ENCODE data around the gene FBXW8. TPM values are rescaled to one million over a fixed set of nuclear protein-coding genes. Genes with fewer than 3 reads are reported as not detected.

FBXW8 gene
- total RNA-seq, 2 experiments from 2014 or later = 6.6 to 7.3 TPM

GRCh38 chr12:117044790-117045159 is 134.0 kb downstream of the FBXW8 start:
- Mint-ChIP-seq H3K9me3 (no peaks in the 10 kb centered on the region), H3K27ac (no peak overlapping the region), H3K4me1 (ENCODE audit: low read depth) (no peaks in the 10 kb centered on the region), H3K36me3 (ENCODE audit: low read depth) (no peaks in the 10 kb centered on the region), H3K27me3 (no peaks in the 10 kb centered on the region), H3K4me3 (no peak overlapping the region)
- Histone ChIP-seq H3K27ac (ENCODE audit: low read depth in 1 of 2, low read length in 2 of 2) (no peak overlapping the region), H3K4me3 (ENCODE audit: low read length) (no peak overlapping the region), H3K9me3 (ENCODE audit: control insufficient read depth in 1 of 2, insufficient read depth in 1 of 2, low read length in 2 of 2) (peaks cover 0 to 4% of the 10 kb centered on the region in 2 experiments), H3K36me3 (ENCODE audit: insufficient read depth, low read length) (no peaks in the 10 kb centered on the region), H3K27me3 (ENCODE audit: control insufficient read depth in 1 of 2, insufficient read depth in 2 of 2, low read length in 2 of 2) (no peaks in the 10 kb centered on the region), H3K4me1 (ENCODE audit: insufficient read depth, low read length) (no peaks in the 10 kb centered on the region)
- ATAC-seq (ENCODE audit: poor library complexity) (no peak), DNase-seq (no peak)
- no peak for TF ChIP-seq CTCF (IDR thresholded peaks at IDR 0.05)
- CTCF ChIA-PET = no interaction called here
- POLR2A ChIA-PET = no interaction called here
- intact Hi-C loops (cut with DNase I, micrococcal nuclease) = no loop called here

GRCh38 chr12:117045160-117046010 is 134.6 kb downstream of the FBXW8 start:
- H3K4me1 ChIP-seq (ENCODE audit: insufficient read depth, low read length) = no peaks in the 10 kb centered on the region
- ChIA-PET CTCF (no interaction called here), POLR2A (no interaction called here)
- Mint-ChIP-seq H3K27ac (no peak overlapping the region), H3K9me3 (no peaks in the 10 kb centered on the region), H3K4me3 (no peak overlapping the region), H3K4me1 (ENCODE audit: low read depth) (no peaks in the 10 kb centered on the region), H3K36me3 (ENCODE audit: low read depth) (no peaks in the 10 kb centered on the region), H3K27me3 (no peaks in the 10 kb centered on the region)
- TF ChIP-seq CTCF (IDR thresholded peaks at IDR 0.05) = no peak
- no peak overlapping the region for H3K4me3 ChIP-seq (ENCODE audit: low read length)
- H3K36me3 ChIP-seq (ENCODE audit: insufficient read depth, low read length) = no peaks in the 10 kb centered on the region
- H3K9me3 ChIP-seq (ENCODE audit: control insufficient read depth in 1 of 2, insufficient read depth in 1 of 2, low read length in 2 of 2) = peaks cover 0 to 4% of the 10 kb centered on the region in 2 experiments
- no peak for DNase-seq
- intact Hi-C loops (cut with DNase I, micrococcal nuclease) = no loop called here
- H3K27me3 ChIP-seq (ENCODE audit: control insufficient read depth in 1 of 2, insufficient read depth in 2 of 2, low read length in 2 of 2) = no peaks in the 10 kb centered on the region
- ATAC-seq (ENCODE audit: poor library complexity) = no peak
- no peak overlapping the region for H3K27ac ChIP-seq (ENCODE audit: low read depth in 1 of 2, low read length in 2 of 2)

GRCh38 chr12:117046011-117046369 is 135.2 kb downstream of the FBXW8 start:
- Histone ChIP-seq H3K9me3 (ENCODE audit: control insufficient read depth in 1 of 2, insufficient read depth in 1 of 2, low read length in 2 of 2) (peaks cover 0 to 4% of the 10 kb centered on the region in 2 experiments), H3K27me3 (ENCODE audit: control insufficient read depth in 1 of 2, insufficient read depth in 2 of 2, low read length in 2 of 2) (no peaks in the 10 kb centered on the region), H3K4me3 (ENCODE audit: low read length) (no peak overlapping the region), H3K4me1 (ENCODE audit: insufficient read depth, low read length) (no peaks in the 10 kb centered on the region), H3K27ac (ENCODE audit: low read depth in 1 of 2, low read length in 2 of 2) (no peak overlapping the region), H3K36me3 (ENCODE audit: insufficient read depth, low read length) (no peaks in the 10 kb centered on the region)
- ChIA-PET POLR2A (no interaction called here), CTCF (no interaction called here)
- intact Hi-C loops (cut with DNase I, micrococcal nuclease) = no loop called here
- TF ChIP-seq CTCF (IDR thresholded peaks at IDR 0.05) = no peak
- ATAC-seq (ENCODE audit: poor library complexity) = no peak
- H3K4me3 Mint-ChIP-seq = no peak overlapping the region
- no peak overlapping the region for H3K27ac Mint-ChIP-seq
- no peak for DNase-seq
- no peaks in the 10 kb centered on the region for H3K27me3 Mint-ChIP-seq
- no peaks in the 10 kb centered on the region for H3K4me1 Mint-ChIP-seq (ENCODE audit: low read depth)
- no peaks in the 10 kb centered on the region for H3K36me3 Mint-ChIP-seq (ENCODE audit: low read depth)
- no peaks in the 10 kb centered on the region for H3K9me3 Mint-ChIP-seq

Data from CD4-positive, alpha-beta T cell (primary cell).